PC-3 (cell line): ENCODE measurements around the gene RYR2. TPM values are rescaled to one million over a fixed set of nuclear protein-coding genes. Genes with fewer than 3 reads are reported as not detected.

ENCODE experiments used
- ATAC-seq: fragments of 200-7000 bp; cut with Tn5 transposase; 2 replicates; pipeline ENCODE4 v1.9.1; 2020; ENCODE audit warnings: mild to moderate bottlenecking, moderate library complexity
- BruUV-seq: library from RNA; stranded (reverse); fragments of 400-500 nt; replicated peaks from 2 replicates; lab custom pipeline; 2021; lab: Mats Ljungman, UMichigan
- CTCF ChIA-PET: fragments of 300-600 bp; sonication (Branson Sonifier 250); formaldehyde crosslinking; loops from one replicate; lab custom pipeline; 2022; ENCODE audit warnings: antibody characterized with exemption; lab: Charles Lee
- POLR2A ChIA-PET: fragments of 300-600 bp; sonication (Branson Sonifier 250); formaldehyde crosslinking; loops from one replicate; lab custom pipeline; 2022; ENCODE audit warnings: antibody characterized with exemption; ENCODE audit not compliant: unreplicated experiment; lab: Charles Lee
- DNase-seq: peaks from one replicate; pipeline ENCODE4 v3.0.0-alpha.2; 2015
- H2AFZ ChIP-seq: fragments of 300-600 bp; sonication (generic); 2 replicates; pipeline ENCODE4 v1.6.0; 2016; ENCODE audit warnings: antibody characterized with exemption, low read length
- H3F3A ChIP-seq: fragments of 300-600 bp; sonication (generic); one replicate; pipeline ENCODE4 v1.6.0; 2017; ENCODE audit warnings: antibody characterized with exemption, low read length, control low read depth, mild to moderate bottlenecking; ENCODE audit not compliant: unreplicated experiment
- H3K27ac ChIP-seq: fragments of 300-600 bp; sonication (generic); 2 replicates; pipeline ENCODE4 v1.5.1; 2016; ENCODE audit warnings: mild to moderate bottlenecking, low read length
- H3K27me3 ChIP-seq: fragments of 300-600 bp; sonication (generic); 2 replicates; pipeline ENCODE4 v1.6.1; 2016; ENCODE audit warnings: low read length, mixed read lengths
- H3K36me3 ChIP-seq: fragments of 300-600 bp; sonication (generic); 2 replicates; pipeline ENCODE4 v1.6.1; 2016; ENCODE audit warnings: low read depth, mixed run types, low read length, mixed read lengths
- H3K4me1 ChIP-seq: fragments of 300-600 bp; sonication (generic); 2 replicates; pipeline ENCODE4 v1.5.1; 2016; ENCODE audit warnings: low read length; ENCODE audit not compliant: insufficient read depth
- H3K4me2 ChIP-seq: fragments of 300-600 bp; sonication (generic); 2 replicates; pipeline ENCODE4 v1.6.0; 2016; ENCODE audit warnings: low read length
- H3K4me3 ChIP-seq: fragments of 300-600 bp; sonication (generic); 2 replicates; pipeline ENCODE4 v1.5.1; 2016; ENCODE audit warnings: mild to moderate bottlenecking, low read length, mixed read lengths
- H3K79me2 ChIP-seq: fragments of 300-600 bp; sonication (generic); 2 replicates; pipeline ENCODE4 v1.6.1; 2017; ENCODE audit warnings: low read length, mixed read lengths
- H3K9ac ChIP-seq: fragments of 300-600 bp; sonication (generic); 2 replicates; pipeline ENCODE4 v1.6.0; 2016; ENCODE audit warnings: mild to moderate bottlenecking, low read length
- H3K9me2 ChIP-seq: fragments of 300-600 bp; sonication (generic); replicated peaks from 2 replicates; pipeline ENCODE4 v1.6.1; 2016; ENCODE audit warnings: mixed run types, low read length, mixed read lengths
- H3K9me3 ChIP-seq: fragments of 300-600 bp; sonication (generic); 2 replicates; pipeline ENCODE4 v1.6.1; 2016; ENCODE audit warnings: low read length, mixed read lengths
- H4K20me1 ChIP-seq: fragments of 300-600 bp; sonication (generic); 2 replicates; pipeline ENCODE4 v1.6.1; 2016; ENCODE audit warnings: low read length, mixed read lengths
- EZH2 ChIP-seq: fragments of 300-600 bp; sonication (generic); IDR thresholded peaks from one replicate; pipeline ENCODE4 v1.6.1; 2017; ENCODE audit warnings: antibody characterized with exemption, mild to moderate bottlenecking, low read length; ENCODE audit not compliant: unreplicated experiment
- EZH2phosphoT487 ChIP-seq: fragments of 300-600 bp; sonication (generic); IDR thresholded peaks from 2 replicates; pipeline ENCODE4 v1.6.1; 2018; ENCODE audit warnings: mild to moderate bottlenecking, antibody characterized with exemption, low read length, borderline replicate concordance
- intact Hi-C: fragments of 100-400 bp; cut with micrococcal nuclease; formaldehyde crosslinking; loops from 2 replicates; pipeline ENCODE4 v1.9.0; 2023
- total RNA-seq: library from RNA; depleted of rRNA; stranded (reverse); fragments of >200 nt; gene quantifications from 2 replicates; pipeline ENCODE4 v1.2.3, GENCODE V29; 2014
- TF ChIP-seq, protein P1 (sequence below): fragments of 300-600 bp; sonication (generic); conservative IDR thresholded peaks from 2 replicates; pipeline ENCODE4 v1.5.1; 2017; ENCODE audit warnings: antibody characterized with exemption, low read depth, mild to moderate bottlenecking, low read length

Gene RYR2
- total RNA-seq, 1 experiment from 2014 or later, result not detected

DNA sequence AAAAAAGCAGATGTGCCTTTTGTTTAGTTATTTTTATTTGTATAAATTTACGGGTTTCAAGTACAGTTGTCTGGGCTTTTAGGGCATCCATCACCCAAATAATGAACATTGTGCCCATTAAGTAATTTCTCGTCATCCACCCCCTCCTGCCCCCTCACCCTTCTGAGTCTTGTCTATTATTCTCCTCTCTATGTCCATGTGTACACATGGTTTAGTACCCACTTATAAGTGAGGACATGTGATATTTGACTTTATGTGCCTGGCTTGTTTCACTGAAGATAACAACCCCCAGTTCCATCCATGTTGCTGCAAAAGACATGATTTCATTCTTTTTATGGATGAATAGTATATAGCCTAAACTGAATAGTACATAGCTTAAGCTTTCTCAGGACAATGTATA lies 659.5 kb downstream of the RYR2 start:
- Histone ChIP-seq H3K36me3 (no peaks in the 10 kb centered on the region), H3K27me3 (no peaks in the 10 kb centered on the region; the same call in 1 of the 2 replicates), H3K79me2 (no peaks in the 10 kb centered on the region), H3F3A (no peaks in the 10 kb centered on the region), H3K4me1 (no peaks in the 10 kb centered on the region), H3K27ac (no peak overlapping the region), H4K20me1 (no peaks in the 10 kb centered on the region), H3K9ac (no peak overlapping the region), H3K4me2 (no peak overlapping the region), H3K9me2 (no peaks in the 10 kb centered on the region), H3K9me3 (no peaks in the 10 kb centered on the region), H3K4me3 (no peak overlapping the region), H2AFZ (no peak overlapping the region)
- POLR2A ChIA-PET, result no interaction called here
- ATAC-seq (no peak), DNase-seq (no peak)
- intact Hi-C loops, result no loop called here
- CTCF ChIA-PET, result no interaction called here
- TF ChIP-seq EZH2 (no peak), EZH2phosphoT487 (no peak)
- TF ChIP-seq, protein P1, sequence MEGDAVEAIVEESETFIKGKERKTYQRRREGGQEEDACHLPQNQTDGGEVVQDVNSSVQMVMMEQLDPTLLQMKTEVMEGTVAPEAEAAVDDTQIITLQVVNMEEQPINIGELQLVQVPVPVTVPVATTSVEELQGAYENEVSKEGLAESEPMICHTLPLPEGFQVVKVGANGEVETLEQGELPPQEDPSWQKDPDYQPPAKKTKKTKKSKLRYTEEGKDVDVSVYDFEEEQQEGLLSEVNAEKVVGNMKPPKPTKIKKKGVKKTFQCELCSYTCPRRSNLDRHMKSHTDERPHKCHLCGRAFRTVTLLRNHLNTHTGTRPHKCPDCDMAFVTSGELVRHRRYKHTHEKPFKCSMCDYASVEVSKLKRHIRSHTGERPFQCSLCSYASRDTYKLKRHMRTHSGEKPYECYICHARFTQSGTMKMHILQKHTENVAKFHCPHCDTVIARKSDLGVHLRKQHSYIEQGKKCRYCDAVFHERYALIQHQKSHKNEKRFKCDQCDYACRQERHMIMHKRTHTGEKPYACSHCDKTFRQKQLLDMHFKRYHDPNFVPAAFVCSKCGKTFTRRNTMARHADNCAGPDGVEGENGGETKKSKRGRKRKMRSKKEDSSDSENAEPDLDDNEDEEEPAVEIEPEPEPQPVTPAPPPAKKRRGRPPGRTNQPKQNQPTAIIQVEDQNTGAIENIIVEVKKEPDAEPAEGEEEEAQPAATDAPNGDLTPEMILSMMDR, result no peak
- no TSS peak for BruUV-seq

DNA sequence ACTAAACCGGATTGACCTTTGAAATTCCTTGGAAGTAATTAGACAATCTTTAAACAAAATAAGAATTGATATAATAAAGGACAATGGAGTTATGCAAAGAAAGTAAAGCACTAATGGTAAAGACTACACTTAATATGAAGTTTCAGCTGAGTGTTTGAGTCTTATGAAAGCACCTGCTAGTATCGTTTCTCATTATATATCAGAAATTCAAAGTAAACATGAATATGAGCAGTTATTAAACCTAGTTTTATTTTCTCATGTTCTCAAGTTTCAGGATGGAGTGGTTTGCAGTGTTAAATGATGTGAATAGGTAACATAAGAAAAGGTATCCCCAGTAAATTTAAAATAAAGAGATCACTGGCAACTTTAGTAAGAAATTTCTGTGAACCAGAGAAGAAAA lies 660.2 kb downstream of the RYR2 start:
- Histone ChIP-seq H3F3A (no peaks in the 10 kb centered on the region), H4K20me1 (no peaks in the 10 kb centered on the region), H3K9me3 (no peaks in the 10 kb centered on the region), H3K4me3 (no peak overlapping the region), H3K36me3 (no peaks in the 10 kb centered on the region), H3K4me2 (no peak overlapping the region), H3K79me2 (no peaks in the 10 kb centered on the region), H3K27ac (no peak overlapping the region), H2AFZ (no peak overlapping the region), H3K9me2 (no peaks in the 10 kb centered on the region), H3K4me1 (no peaks in the 10 kb centered on the region), H3K9ac (no peak overlapping the region), H3K27me3 (no peaks in the 10 kb centered on the region; the same call in 1 of the 2 replicates)
- POLR2A ChIA-PET, result no interaction called here
- TF ChIP-seq EZH2phosphoT487, result no peak
- TF ChIP-seq, protein P1, result no peak
- no peak for TF ChIP-seq EZH2
- intact Hi-C loops, result no loop called here
- BruUV-seq, result no TSS peak
- ATAC-seq (no peak), DNase-seq (no peak)
- CTCF ChIA-PET, result no interaction called here

- BruUV-seq, result no TSS peak
- Histone ChIP-seq H3K4me2 (no peak overlapping the region), H3K27me3 (0 out of 2 replicates have a peak, but pooled peaks cover 5% of the 10 kb centered on the region), H3K4me3 (no peak overlapping the region), H2AFZ (no peak overlapping the region), H3K9me2 (no peaks in the 10 kb centered on the region), H3F3A (no peaks in the 10 kb centered on the region), H3K9ac (no peak overlapping the region), H3K27ac (no peak overlapping the region), H3K79me2 (no peaks in the 10 kb centered on the region), H3K36me3 (no peaks in the 10 kb centered on the region), H3K4me1 (no peaks in the 10 kb centered on the region), H4K20me1 (no peaks in the 10 kb centered on the region), H3K9me3 (no peaks in the 10 kb centered on the region)
- CTCF ChIA-PET, result no interaction called here
- TF ChIP-seq EZH2, result no peak
- TF ChIP-seq EZH2phosphoT487, result no peak
- TF ChIP-seq, protein P1, result no peak
- POLR2A ChIA-PET, result no interaction called here
- ATAC-seq (no peak), DNase-seq (no peak)
- intact Hi-C loops, result no loop called here
These were observed 663.5 kb downstream of the RYR2 start for GRCh38 chr1:237705462-237705861.
